HL-60 (cell line): ENCODE results near the gene SPTBN1.

Experiments used
- DNase-seq, 2 experiments: peaks; one replicate each; pipeline ENCODE4 v3.0.0-alpha.2; 2010 to 2020; ENCODE audit warnings: low read depth in 1 of 2, low spot score in 1 of 2
- H3K27ac ChIP-seq: fragments of 250-450 bp; sonication (Bioruptor Pico); replicated peaks from 2 replicates; pipeline ENCODE4 v1.5.1; 2020; ENCODE audit warnings: mild to moderate bottlenecking, moderate library complexity
- H3K27me3 ChIP-seq: fragments of 250-450 bp; sonication (Bioruptor Pico); 2 replicates; pipeline ENCODE4 v1.5.1; 2021; ENCODE audit warnings: mild to moderate bottlenecking, moderate library complexity; ENCODE audit not compliant: insufficient read depth, poor library complexity, severe bottlenecking
- H3K4me3 ChIP-seq: replicated peaks from 2 replicates; pipeline ENCODE4 v1.5.1; 2011; ENCODE audit warnings: mild to moderate bottlenecking, control low read depth, low read length; ENCODE audit not compliant: insufficient read depth
- GABPA ChIP-seq: IDR thresholded peaks from 2 replicates; pipeline ENCODE4 v1.6.1; 2012; ENCODE audit warnings: low read depth
- POLR2AphosphoS5 ChIP-seq: IDR thresholded peaks from 2 replicates; pipeline ENCODE4 v1.6.1; 2012; ENCODE audit warnings: low read depth
- SPI1 ChIP-seq: IDR thresholded peaks from 2 replicates; pipeline ENCODE4 v1.6.1; 2012; ENCODE audit warnings: low read depth, mild to moderate bottlenecking, borderline replicate concordance
- TF ChIP-seq, protein P1 (sequence below): IDR thresholded peaks from one replicate; pipeline ENCODE4 v1.5.1; 2011; ENCODE audit warnings: low read length, control low read depth, inconsistent platforms; ENCODE audit not compliant: insufficient read depth
- TF ChIP-seq, protein P2 (sequence below): IDR thresholded peaks from 2 replicates; pipeline ENCODE4 v1.6.1; 2012; ENCODE audit warnings: low read depth; ENCODE audit not compliant: insufficient replicate concordance

SPTBN1 gene

DNA sequence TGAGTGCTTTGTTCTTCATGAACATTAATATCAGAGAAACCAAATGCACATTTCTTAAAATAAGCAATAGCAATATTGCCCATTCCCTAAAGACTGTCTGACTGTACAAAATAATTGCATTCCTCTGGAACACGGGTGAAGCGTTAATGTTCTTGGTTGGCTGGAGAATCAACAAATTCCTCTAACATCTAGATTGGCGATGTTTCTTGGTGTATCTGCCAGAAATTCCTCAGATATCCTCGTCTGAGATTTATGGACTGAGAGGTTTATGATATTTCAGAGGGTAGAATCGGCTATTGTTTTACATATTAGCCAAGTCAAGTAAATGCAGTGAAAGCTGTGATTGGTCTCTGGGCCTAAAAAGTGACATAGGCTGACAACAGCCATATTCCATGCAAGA lies 27.1 kb upstream of the SPTBN1 start:
- Histone ChIP-seq H3K27me3 (no peaks in the 10 kb centered on the region), H3K4me3 (no peak overlapping the region), H3K27ac (no peak overlapping the region)
- TF ChIP-seq GABPA (no peak), POLR2AphosphoS5 (no peak)
- no peak for DNase-seq

DNA sequence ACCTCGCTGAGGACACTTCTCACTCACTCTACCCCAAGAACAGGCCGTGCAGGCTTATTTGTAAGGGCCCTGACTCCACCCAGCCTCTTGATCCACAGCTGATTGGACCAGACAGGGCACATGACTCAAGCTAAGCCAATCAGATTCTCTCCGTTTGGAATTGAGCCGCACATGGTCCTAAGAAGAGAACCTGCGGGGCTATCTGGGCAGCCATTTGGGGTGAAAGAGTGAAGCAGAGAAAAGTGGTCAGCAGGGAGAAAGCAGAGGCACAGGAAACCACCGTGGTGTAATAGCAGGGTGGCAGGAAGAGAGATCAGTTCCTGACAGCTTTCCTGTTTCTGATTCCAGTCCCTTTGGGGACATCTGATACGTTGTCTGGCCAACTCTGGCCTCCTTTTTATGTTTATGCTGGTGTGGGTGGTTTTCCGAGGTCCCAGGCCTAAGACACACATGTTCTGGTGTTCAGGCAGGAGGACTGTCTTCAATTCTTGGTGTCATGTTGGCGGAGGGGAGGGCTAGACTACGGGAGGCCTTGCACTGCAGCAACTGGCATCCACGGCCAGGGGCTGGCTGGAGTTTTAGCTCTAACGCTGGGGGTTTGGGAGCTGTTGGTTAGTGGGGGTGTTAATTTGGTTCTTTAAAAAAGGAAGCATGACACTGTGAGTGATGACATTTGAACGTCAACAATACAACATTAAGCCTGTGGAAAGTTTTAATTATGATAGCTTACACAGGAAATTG lies 26.1 kb upstream of the SPTBN1 start:
- no peak overlapping the region for H3K4me3 ChIP-seq
- TF ChIP-seq POLR2AphosphoS5, result no peak
- TF ChIP-seq GABPA, result no peak
- TF ChIP-seq, protein P1, sequence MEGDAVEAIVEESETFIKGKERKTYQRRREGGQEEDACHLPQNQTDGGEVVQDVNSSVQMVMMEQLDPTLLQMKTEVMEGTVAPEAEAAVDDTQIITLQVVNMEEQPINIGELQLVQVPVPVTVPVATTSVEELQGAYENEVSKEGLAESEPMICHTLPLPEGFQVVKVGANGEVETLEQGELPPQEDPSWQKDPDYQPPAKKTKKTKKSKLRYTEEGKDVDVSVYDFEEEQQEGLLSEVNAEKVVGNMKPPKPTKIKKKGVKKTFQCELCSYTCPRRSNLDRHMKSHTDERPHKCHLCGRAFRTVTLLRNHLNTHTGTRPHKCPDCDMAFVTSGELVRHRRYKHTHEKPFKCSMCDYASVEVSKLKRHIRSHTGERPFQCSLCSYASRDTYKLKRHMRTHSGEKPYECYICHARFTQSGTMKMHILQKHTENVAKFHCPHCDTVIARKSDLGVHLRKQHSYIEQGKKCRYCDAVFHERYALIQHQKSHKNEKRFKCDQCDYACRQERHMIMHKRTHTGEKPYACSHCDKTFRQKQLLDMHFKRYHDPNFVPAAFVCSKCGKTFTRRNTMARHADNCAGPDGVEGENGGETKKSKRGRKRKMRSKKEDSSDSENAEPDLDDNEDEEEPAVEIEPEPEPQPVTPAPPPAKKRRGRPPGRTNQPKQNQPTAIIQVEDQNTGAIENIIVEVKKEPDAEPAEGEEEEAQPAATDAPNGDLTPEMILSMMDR, result no peak
- no peak for DNase-seq

DNA sequence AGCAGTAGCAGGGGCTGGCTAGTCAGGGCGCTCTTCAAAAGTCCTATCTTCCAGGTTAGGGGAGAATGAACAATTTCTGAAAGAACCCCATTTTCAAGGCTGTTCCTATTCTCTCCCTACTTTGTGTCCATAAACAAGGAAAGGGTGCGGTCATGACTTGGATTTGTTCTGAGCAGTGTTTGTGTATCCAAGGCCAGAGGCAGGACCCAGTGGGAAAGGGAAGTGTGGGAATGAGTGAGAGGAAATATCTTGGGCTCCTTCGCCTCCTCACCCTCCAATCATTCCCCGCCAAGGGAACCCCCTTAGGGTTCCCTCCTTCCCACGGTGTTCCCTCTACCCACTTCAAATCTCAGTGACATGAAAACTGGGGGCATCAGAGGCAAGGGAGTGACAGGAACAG lies 25.5 kb upstream of the SPTBN1 start:
- Histone ChIP-seq H3K27ac (no peak overlapping the region), H3K27me3 (no peaks in the 10 kb centered on the region), H3K4me3 (no peak overlapping the region)
- TF ChIP-seq, protein P1, result no peak
- no peak for TF ChIP-seq GABPA
- no peak for TF ChIP-seq SPI1
- TF ChIP-seq, protein P2, sequence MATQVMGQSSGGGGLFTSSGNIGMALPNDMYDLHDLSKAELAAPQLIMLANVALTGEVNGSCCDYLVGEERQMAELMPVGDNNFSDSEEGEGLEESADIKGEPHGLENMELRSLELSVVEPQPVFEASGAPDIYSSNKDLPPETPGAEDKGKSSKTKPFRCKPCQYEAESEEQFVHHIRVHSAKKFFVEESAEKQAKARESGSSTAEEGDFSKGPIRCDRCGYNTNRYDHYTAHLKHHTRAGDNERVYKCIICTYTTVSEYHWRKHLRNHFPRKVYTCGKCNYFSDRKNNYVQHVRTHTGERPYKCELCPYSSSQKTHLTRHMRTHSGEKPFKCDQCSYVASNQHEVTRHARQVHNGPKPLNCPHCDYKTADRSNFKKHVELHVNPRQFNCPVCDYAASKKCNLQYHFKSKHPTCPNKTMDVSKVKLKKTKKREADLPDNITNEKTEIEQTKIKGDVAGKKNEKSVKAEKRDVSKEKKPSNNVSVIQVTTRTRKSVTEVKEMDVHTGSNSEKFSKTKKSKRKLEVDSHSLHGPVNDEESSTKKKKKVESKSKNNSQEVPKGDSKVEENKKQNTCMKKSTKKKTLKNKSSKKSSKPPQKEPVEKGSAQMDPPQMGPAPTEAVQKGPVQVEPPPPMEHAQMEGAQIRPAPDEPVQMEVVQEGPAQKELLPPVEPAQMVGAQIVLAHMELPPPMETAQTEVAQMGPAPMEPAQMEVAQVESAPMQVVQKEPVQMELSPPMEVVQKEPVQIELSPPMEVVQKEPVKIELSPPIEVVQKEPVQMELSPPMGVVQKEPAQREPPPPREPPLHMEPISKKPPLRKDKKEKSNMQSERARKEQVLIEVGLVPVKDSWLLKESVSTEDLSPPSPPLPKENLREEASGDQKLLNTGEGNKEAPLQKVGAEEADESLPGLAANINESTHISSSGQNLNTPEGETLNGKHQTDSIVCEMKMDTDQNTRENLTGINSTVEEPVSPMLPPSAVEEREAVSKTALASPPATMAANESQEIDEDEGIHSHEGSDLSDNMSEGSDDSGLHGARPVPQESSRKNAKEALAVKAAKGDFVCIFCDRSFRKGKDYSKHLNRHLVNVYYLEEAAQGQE, result no peak
- no peak for TF ChIP-seq POLR2AphosphoS5
- DNase-seq, result no peak

More for the DNA sequence above, 26.1 kb upstream of the SPTBN1 start:
- Histone ChIP-seq H3K27me3 (no peaks in the 10 kb centered on the region), H3K27ac (no peak overlapping the region)

DNA sequence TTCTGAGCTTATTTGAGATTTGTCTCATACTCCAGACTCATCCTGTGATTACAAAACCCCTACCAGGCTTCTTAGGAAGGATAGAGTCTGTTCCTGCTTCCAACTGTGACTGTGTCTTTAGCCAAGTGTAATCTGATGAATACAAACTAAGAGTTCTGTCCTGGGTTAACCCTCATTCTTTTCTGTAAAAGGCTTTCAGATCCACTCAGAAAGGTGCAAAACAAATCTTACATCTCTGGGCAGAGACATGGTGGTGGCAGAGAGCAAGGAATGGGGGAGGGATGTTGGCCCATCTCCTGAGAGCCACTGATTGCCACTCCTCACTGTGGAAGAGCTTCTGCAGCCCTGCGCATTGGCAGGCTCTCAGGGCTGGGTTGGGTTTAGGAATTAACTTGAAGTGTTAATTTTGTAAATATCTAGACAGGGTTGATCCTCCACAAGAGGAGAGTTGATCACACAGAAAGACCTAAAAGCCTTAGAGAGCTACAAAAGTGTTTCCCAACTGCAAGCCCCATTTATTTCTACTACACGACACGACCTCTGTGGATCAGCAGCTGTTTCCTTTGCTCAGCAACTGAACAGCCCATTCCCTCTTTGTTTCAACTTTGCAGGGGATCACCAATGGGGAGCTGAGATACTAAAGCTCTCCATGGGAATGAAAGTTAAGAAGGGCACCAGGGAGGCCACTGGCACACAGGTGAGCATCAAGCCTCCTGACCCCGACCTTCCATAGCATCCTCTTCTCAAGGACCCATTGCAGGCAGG lies 23.7 kb upstream of the SPTBN1 start:
- DNase-seq, result no peak
- Histone ChIP-seq H3K27me3 (no peaks in the 10 kb centered on the region), H3K27ac (no peak overlapping the region), H3K4me3 (no peak overlapping the region)
- no peak for TF ChIP-seq SPI1
- TF ChIP-seq POLR2AphosphoS5, result no peak

DNA sequence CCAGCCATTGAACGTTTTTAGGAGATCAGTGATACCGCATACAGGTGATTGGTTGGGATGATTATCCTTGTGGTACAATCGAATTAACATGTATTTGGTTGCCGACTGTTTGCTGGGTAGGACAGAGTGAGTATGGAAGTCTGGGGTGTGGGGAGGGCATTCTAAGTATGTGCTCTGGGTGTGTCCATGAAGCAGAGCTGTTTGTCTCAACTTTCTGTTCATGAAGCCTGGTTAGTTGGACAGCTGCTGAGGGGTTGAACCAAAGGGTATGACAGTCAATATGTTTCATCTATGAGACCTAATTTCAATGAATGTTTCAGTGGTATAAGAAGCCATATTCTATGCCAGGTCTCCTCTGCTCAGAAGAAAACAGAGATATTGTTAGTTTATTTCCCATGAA lies 21.9 kb upstream of the SPTBN1 start:
- no peak overlapping the region for H3K4me3 ChIP-seq
- TF ChIP-seq, protein P2, result no peak
- TF ChIP-seq SPI1 (no peak), POLR2AphosphoS5 (no peak), GABPA (no peak)
- TF ChIP-seq, protein P1, result no peak
- DNase-seq, result no peak
- no peak overlapping the region for H3K27ac ChIP-seq
- H3K27me3 ChIP-seq, result no peaks in the 10 kb centered on the region
